Measurements from ENCODE around the gene CFAP54. TPM values are rescaled to one million over a fixed set of nuclear protein-coding genes. Genes with fewer than 3 reads are reported as not detected.

CFAP54 gene
- total and polyA plus RNA-seq, 2 experiments from 2014 or later = 0.07 to 0.76 TPM

DNA sequence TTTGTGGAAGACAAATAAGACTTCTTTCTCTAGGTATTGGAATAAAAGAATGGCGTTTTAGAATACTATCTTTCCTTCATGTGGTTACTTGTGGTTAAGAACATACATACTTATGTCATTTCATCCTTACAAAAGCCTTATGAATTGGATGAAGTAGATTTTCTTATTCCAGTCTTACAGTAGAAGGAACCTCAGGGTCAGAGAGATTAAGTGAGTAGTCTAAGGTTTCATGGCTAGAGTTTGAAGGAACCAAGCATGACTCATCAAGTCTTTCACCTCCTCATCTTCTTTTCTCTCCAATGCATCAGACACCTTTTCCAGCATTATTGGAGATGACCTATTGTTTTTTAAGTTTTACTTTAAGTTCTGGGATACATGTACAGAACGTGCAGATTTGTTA, 324.8 kb downstream of the CFAP54 start (continued):
- TF ChIP-seq, protein P1, sequence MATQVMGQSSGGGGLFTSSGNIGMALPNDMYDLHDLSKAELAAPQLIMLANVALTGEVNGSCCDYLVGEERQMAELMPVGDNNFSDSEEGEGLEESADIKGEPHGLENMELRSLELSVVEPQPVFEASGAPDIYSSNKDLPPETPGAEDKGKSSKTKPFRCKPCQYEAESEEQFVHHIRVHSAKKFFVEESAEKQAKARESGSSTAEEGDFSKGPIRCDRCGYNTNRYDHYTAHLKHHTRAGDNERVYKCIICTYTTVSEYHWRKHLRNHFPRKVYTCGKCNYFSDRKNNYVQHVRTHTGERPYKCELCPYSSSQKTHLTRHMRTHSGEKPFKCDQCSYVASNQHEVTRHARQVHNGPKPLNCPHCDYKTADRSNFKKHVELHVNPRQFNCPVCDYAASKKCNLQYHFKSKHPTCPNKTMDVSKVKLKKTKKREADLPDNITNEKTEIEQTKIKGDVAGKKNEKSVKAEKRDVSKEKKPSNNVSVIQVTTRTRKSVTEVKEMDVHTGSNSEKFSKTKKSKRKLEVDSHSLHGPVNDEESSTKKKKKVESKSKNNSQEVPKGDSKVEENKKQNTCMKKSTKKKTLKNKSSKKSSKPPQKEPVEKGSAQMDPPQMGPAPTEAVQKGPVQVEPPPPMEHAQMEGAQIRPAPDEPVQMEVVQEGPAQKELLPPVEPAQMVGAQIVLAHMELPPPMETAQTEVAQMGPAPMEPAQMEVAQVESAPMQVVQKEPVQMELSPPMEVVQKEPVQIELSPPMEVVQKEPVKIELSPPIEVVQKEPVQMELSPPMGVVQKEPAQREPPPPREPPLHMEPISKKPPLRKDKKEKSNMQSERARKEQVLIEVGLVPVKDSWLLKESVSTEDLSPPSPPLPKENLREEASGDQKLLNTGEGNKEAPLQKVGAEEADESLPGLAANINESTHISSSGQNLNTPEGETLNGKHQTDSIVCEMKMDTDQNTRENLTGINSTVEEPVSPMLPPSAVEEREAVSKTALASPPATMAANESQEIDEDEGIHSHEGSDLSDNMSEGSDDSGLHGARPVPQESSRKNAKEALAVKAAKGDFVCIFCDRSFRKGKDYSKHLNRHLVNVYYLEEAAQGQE (IDR thresholded peaks at IDR 0.05; ENCODE audit: unreplicated experiment) = no peak
- TF ChIP-seq POLR2AphosphoS5 (IDR thresholded peaks at IDR 0.05; ENCODE audit: low read depth) (no peak), ZNF114 (CRISPR knock-in tag; IDR thresholded peaks at IDR 0.05) (no peak), EZH2 (IDR thresholded peaks at IDR 0.05; ENCODE audit: low read depth, unreplicated experiment) (no peak)
- TF ChIP-seq, protein P2, sequence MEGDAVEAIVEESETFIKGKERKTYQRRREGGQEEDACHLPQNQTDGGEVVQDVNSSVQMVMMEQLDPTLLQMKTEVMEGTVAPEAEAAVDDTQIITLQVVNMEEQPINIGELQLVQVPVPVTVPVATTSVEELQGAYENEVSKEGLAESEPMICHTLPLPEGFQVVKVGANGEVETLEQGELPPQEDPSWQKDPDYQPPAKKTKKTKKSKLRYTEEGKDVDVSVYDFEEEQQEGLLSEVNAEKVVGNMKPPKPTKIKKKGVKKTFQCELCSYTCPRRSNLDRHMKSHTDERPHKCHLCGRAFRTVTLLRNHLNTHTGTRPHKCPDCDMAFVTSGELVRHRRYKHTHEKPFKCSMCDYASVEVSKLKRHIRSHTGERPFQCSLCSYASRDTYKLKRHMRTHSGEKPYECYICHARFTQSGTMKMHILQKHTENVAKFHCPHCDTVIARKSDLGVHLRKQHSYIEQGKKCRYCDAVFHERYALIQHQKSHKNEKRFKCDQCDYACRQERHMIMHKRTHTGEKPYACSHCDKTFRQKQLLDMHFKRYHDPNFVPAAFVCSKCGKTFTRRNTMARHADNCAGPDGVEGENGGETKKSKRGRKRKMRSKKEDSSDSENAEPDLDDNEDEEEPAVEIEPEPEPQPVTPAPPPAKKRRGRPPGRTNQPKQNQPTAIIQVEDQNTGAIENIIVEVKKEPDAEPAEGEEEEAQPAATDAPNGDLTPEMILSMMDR (conservative IDR thresholded peaks at IDR 0.05; ENCODE audit: low read depth in 2 of 2) = no peak
- TF ChIP-seq, protein P3, sequence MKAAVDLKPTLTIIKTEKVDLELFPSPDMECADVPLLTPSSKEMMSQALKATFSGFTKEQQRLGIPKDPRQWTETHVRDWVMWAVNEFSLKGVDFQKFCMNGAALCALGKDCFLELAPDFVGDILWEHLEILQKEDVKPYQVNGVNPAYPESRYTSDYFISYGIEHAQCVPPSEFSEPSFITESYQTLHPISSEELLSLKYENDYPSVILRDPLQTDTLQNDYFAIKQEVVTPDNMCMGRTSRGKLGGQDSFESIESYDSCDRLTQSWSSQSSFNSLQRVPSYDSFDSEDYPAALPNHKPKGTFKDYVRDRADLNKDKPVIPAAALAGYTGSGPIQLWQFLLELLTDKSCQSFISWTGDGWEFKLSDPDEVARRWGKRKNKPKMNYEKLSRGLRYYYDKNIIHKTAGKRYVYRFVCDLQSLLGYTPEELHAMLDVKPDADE (IDR thresholded peaks at IDR 0.05) = no peak

DNA sequence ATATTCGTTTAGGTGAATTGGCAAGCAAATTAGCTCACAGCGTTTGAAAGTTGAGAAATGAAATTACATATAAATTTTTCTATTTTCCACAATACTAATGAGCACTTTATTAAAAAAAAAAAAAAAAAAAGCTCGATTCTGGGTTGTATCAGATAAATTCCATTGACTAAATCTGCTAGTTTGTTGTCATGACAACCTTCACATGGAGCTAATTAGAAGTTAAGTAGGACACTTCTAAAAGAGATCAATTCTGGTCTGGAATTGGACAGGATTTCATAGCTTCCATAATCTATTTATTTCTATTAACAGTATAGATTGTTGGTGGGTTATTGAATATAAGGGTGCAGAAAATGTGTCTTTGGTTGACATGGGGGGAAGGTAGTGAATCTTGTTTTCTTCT, 332.2 kb downstream of the CFAP54 start:
- H3K27me3 ChIP-seq (ENCODE audit: insufficient read depth) = no peaks in the 10 kb centered on the region
- no peak overlapping the region for H3K4me3 ChIP-seq
- Mint-ChIP-seq H3K9me3 (peaks cover 9% of the 10 kb centered on the region; the same call in 2 of the 3 replicates), H3K36me3 (ENCODE audit: low read depth) (no peaks in the 10 kb centered on the region), H3K27ac (no peak overlapping the region), H3K27me3 (ENCODE audit: insufficient read depth, low read depth, poor library complexity) (peaks cover 1% of the 10 kb centered on the region), H3K4me1 (no peaks in the 10 kb centered on the region), H3K4me3 (no peak overlapping the region)
- H3K9me2 ChIP-seq (ENCODE audit: insufficient read depth) = 0 out of 2 replicates have a peak, but pooled peaks cover 8% of the 10 kb centered on the region
- H3F3A ChIP-seq (replicated peaks; ENCODE audit: low read depth) = no peaks in the 10 kb centered on the region
- H3K4me2 ChIP-seq = no peak overlapping the region
- DNase-seq (ENCODE audit: low spot score) = no peak
- no peaks in the 10 kb centered on the region for H3K4me1 ChIP-seq (ENCODE audit: insufficient read depth)
- no peaks in the 10 kb centered on the region for H4K20me1 ChIP-seq (replicated peaks; ENCODE audit: insufficient read depth)
- H3K27ac ChIP-seq (ENCODE audit: low read depth) = no peak overlapping the region
- ATAC-seq = no peak
- H3K79me2 ChIP-seq (replicated peaks; ENCODE audit: insufficient read depth) = no peaks in the 10 kb centered on the region
- no peak overlapping the region for H2AFZ ChIP-seq
- H3K36me3 ChIP-seq (ENCODE audit: insufficient read depth) = no peaks in the 10 kb centered on the region
- TF ChIP-seq, protein P4, sequence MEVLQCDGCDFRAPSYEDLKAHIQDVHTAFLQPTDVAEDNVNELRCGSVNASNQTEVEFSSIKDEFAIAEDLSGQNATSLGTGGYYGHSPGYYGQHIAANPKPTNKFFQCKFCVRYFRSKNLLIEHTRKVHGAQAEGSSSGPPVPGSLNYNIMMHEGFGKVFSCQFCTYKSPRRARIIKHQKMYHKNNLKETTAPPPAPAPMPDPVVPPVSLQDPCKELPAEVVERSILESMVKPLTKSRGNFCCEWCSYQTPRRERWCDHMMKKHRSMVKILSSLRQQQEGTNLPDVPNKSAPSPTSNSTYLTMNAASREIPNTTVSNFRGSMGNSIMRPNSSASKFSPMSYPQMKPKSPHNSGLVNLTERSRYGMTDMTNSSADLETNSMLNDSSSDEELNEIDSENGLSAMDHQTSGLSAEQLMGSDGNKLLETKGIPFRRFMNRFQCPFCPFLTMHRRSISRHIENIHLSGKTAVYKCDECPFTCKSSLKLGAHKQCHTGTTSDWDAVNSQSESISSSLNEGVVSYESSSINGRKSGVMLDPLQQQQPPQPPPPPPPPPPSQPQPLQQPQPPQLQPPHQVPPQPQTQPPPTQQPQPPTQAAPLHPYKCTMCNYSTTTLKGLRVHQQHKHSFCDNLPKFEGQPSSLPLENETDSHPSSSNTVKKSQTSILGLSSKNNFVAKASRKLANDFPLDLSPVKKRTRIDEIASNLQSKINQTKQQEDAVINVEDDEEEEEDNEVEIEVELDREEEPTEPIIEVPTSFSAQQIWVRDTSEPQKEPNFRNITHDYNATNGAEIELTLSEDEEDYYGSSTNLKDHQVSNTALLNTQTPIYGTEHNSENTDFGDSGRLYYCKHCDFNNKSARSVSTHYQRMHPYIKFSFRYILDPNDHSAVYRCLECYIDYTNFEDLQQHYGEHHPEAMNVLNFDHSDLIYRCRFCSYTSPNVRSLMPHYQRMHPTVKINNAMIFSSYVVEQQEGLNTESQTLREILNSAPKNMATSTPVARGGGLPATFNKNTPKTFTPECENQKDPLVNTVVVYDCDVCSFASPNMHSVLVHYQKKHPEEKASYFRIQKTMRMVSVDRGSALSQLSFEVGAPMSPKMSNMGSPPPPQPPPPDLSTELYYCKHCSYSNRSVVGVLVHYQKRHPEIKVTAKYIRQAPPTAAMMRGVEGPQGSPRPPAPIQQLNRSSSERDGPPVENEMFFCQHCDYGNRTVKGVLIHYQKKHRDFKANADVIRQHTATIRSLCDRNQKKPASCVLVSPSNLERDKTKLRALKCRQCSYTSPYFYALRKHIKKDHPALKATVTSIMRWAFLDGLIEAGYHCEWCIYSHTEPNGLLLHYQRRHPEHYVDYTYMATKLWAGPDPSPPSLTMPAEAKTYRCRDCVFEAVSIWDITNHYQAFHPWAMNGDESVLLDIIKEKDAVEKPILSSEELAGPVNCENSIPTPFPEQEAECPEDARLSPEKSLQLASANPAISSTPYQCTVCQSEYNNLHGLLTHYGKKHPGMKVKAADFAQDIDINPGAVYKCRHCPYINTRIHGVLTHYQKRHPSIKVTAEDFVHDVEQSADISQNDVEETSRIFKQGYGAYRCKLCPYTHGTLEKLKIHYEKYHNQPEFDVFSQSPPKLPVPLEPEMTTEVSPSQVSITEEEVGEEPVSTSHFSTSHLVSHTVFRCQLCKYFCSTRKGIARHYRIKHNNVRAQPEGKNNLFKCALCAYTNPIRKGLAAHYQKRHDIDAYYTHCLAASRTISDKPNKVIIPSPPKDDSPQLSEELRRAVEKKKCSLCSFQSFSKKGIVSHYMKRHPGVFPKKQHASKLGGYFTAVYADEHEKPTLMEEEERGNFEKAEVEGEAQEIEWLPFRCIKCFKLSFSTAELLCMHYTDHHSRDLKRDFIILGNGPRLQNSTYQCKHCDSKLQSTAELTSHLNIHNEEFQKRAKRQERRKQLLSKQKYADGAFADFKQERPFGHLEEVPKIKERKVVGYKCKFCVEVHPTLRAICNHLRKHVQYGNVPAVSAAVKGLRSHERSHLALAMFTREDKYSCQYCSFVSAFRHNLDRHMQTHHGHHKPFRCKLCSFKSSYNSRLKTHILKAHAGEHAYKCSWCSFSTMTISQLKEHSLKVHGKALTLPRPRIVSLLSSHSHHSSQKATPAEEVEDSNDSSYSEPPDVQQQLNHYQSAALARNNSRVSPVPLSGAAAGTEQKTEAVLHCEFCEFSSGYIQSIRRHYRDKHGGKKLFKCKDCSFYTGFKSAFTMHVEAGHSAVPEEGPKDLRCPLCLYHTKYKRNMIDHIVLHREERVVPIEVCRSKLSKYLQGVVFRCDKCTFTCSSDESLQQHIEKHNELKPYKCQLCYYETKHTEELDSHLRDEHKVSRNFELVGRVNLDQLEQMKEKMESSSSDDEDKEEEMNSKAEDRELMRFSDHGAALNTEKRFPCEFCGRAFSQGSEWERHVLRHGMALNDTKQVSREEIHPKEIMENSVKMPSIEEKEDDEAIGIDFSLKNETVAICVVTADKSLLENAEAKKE (CRISPR knock-in tag; IDR thresholded peaks at IDR 0.05) = no peak
- TF ChIP-seq, protein P3 (IDR thresholded peaks at IDR 0.05) = no peak
- TF ChIP-seq STAT1 (IDR thresholded peaks at IDR 0.05; ENCODE audit: unreplicated experiment) (no peak), CREB1 (CRISPR knock-in tag; IDR thresholded peaks at IDR 0.05; ENCODE audit: low read depth) (no peak), EZH2phosphoT487 (IDR thresholded peaks at IDR 0.05; ENCODE audit: unreplicated experiment) (no peak)
